Right hindlimb (tissue), 1 donor: Measurements from ENCODE around the gene HIP1.
"Not testable (repeated sequence)": the region's sequence is repeated elsewhere in the genome, so short reads cannot be mapped to it uniquely, and the experiment has no call there.

Source experiments
- DNase-seq: peaks from one replicate; pipeline ENCODE4 v3.0.0-alpha.2; 2018

HIP1 gene

GRCh38 chr7:75608451-75609122 lies 130.2 kb downstream of the HIP1 start:
- no peak for DNase-seq

- DNase-seq = no peak
These were observed 134.3 kb downstream of the HIP1 start for GRCh38 chr7:75604408-75604807.

GRCh38 chr7:75602831-75603230 lies 135.9 kb downstream of the HIP1 start:
- DNase-seq = not testable (repeated sequence)

- DNase-seq = no peak
These were observed 137.2 kb downstream of the HIP1 start for GRCh38 chr7:75601539-75601938.

- not testable (repeated sequence) for DNase-seq
These were observed 138.0 kb downstream of the HIP1 start for GRCh38 chr7:75600748-75601147.

GRCh38 chr7:75599244-75599781 lies 139.4 kb downstream of the HIP1 start:
- DNase-seq = peak; percentile 84

- DNase-seq = no peak
These were observed 141.8 kb downstream of the HIP1 start for GRCh38 chr7:75596727-75597614.

GRCh38 chr7:75595766-75596165 lies 143.0 kb downstream of the HIP1 start:
- no peak for DNase-seq

- not testable (repeated sequence) for DNase-seq
These were observed 145.1 kb downstream of the HIP1 start for GRCh38 chr7:75593500-75594184.

GRCh38 chr7:75591467-75592255 lies 147.1 kb downstream of the HIP1 start:
- no peak for DNase-seq

GRCh38 chr7:75590373-75591005 lies 148.3 kb downstream of the HIP1 start:
- DNase-seq = no peak

- DNase-seq = no peak
These were observed 154.4 kb downstream of the HIP1 start for GRCh38 chr7:75584354-75584753.

GRCh38 chr7:75583255-75583654 lies 155.5 kb downstream of the HIP1 start:
- no peak for DNase-seq

GRCh38 chr7:75579899-75580298 lies 158.8 kb downstream of the HIP1 start:
- no peak for DNase-seq

- no peak for DNase-seq
These were observed 160.7 kb downstream of the HIP1 start for GRCh38 chr7:75578081-75578480.

- no peak for DNase-seq
These were observed 163.1 kb downstream of the HIP1 start for GRCh38 chr7:75575488-75576121.

GRCh38 chr7:75573477-75574019 lies 165.2 kb downstream of the HIP1 start:
- DNase-seq = no peak

- DNase-seq = no peak
These were observed 165.9 kb downstream of the HIP1 start for GRCh38 chr7:75572814-75573213.

GRCh38 chr7:75572396-75572795 lies 166.3 kb downstream of the HIP1 start:
- DNase-seq = no peak

GRCh38 chr7:75571209-75571608 lies 167.5 kb downstream of the HIP1 start:
- DNase-seq = no peak
